Measurements from ENCODE around the gene KCNQ2.
A peak's percentile ranks its signal among the peaks of the same experiment; 100 is the strongest.

KCNQ2 gene

GRCh38 chr20:63469713-63470101 lies 2.7 kb downstream of the KCNQ2 start:
- DNase-seq = no peak

GRCh38 chr20:63469019-63469712 lies 3.3 kb downstream of the KCNQ2 start:
- no peak for DNase-seq

GRCh38 chr20:63468421-63468820 lies 4.0 kb downstream of the KCNQ2 start:
- no peak for DNase-seq

- no peak for DNase-seq
These were observed 5.0 kb downstream of the KCNQ2 start for GRCh38 chr20:63467294-63468083.

- no peak for DNase-seq
These were observed 5.6 kb downstream of the KCNQ2 start for GRCh38 chr20:63466861-63467260.

GRCh38 chr20:63466250-63466825 lies 6.1 kb downstream of the KCNQ2 start:
- no peak for DNase-seq

- DNase-seq = no peak
These were observed 6.8 kb downstream of the KCNQ2 start for GRCh38 chr20:63465380-63466249.

- no peak for DNase-seq
These were observed 8.2 kb downstream of the KCNQ2 start for GRCh38 chr20:63464289-63464635.

GRCh38 chr20:63463400-63464288 lies 8.8 kb downstream of the KCNQ2 start:
- no peak for DNase-seq

- no peak for DNase-seq
These were observed 10.2 kb downstream of the KCNQ2 start for GRCh38 chr20:63462244-63462643.

- DNase-seq = no peak
These were observed 11.2 kb downstream of the KCNQ2 start for GRCh38 chr20:63461104-63461763.

GRCh38 chr20:63459070-63459380 lies 13.4 kb downstream of the KCNQ2 start:
- DNase-seq = no peak

- no peak for DNase-seq
These were observed 14.0 kb downstream of the KCNQ2 start for GRCh38 chr20:63458170-63459069.

GRCh38 chr20:63457737-63458136 lies 14.7 kb downstream of the KCNQ2 start:
- no peak for DNase-seq

- no peak for DNase-seq
These were observed 15.8 kb downstream of the KCNQ2 start for GRCh38 chr20:63456429-63457284.

GRCh38 chr20:63455568-63455859 lies 16.9 kb downstream of the KCNQ2 start:
- no peak for DNase-seq

GRCh38 chr20:63454731-63455567 lies 17.5 kb downstream of the KCNQ2 start:
- DNase-seq = peak; percentile 69

GRCh38 chr20:63452821-63453523 lies 19.5 kb downstream of the KCNQ2 start:
- DNase-seq = no peak
